Activated naive CD8-positive, alpha-beta T cell treated with anti-CD3 and anti-CD28 coated beads, Interleukin-2, amount 50 U/mL, for 24 hours (primary cell): ENCODE results near the gene PYGL.

Source experiments
- ATAC-seq: fragments of 150-1000 bp; cut with Tn5 transposase; one replicate; pipeline ENCODE4 v1.10.0; 2021
- DNase-seq: peaks from one replicate; pipeline ENCODE4 v3.0.0; 2021
- H3K27ac Mint-ChIP-seq: one replicate; pipeline ENCODE4 v1.8.0; 2021; ENCODE audit warnings: mild to moderate bottlenecking, mixed read lengths
- H3K27me3 Mint-ChIP-seq: one replicate; pipeline ENCODE4 v1.8.0; 2021; ENCODE audit warnings: mixed read lengths
- H3K36me3 Mint-ChIP-seq: one replicate; pipeline ENCODE4 v1.8.0; 2021; ENCODE audit warnings: low read depth, mixed read lengths
- H3K4me1 Mint-ChIP-seq: one replicate; pipeline ENCODE4 v1.8.0; 2021; ENCODE audit warnings: mixed read lengths
- H3K4me3 Mint-ChIP-seq: one replicate; pipeline ENCODE4 v1.8.0; 2021; ENCODE audit warnings: mild to moderate bottlenecking, moderate library complexity, mixed read lengths
- H3K9me3 Mint-ChIP-seq: one replicate; pipeline ENCODE4 v1.8.0; 2021; ENCODE audit warnings: mixed read lengths

PYGL gene

DNA sequence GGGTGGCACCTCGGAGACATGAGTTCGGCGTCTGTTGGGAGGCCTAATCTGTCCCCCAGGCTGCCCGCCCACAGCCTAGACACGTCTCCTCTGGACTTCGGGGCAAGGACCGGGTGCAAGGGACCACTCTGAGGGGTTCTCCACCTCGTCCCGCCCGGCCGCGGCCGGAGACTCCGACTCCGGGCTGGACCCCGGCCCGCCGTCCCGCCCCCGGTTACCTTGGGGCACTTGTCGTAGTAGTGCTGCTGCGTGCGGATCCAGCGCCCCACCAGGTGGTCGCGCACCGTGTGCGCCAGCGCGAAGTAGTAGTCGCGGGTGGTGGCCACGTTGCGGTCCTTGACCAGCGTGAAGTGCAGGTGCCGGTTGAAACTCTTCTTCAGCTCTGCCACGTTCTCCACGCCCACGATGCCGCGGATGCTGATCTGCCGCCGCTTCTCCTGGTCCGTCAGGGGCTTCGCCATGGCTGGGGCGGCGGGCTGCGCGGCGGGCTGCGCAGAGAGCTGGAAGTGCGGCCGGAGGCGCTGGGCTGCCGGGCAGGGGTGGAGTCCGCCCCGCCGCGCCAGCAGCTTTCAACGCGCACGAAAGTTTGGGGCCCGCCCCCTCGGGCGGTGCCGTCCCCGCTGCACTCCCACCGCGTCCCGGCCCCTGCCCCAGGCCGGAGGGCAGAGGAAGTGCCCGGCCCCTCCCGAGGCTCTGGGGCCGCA, at the start of gene PYGL:
Gene PYGL (minus strand): TSS at position 541 of the 704 bp plus-strand sequence. CDS start 80 bp downstream, at position 461.
- peaks cover 10% of the 10 kb centered on the region for H3K4me1 Mint-ChIP-seq
- peaks cover 35% of the 10 kb centered on the region for H3K27me3 Mint-ChIP-seq
- H3K9me3 Mint-ChIP-seq = no peaks in the 10 kb centered on the region
- DNase-seq = peak; percentile 40
- peak within 1 kb of the TSS; percentile 65 for H3K27ac Mint-ChIP-seq
- no peaks in the 10 kb centered on the region for H3K36me3 Mint-ChIP-seq
- H3K4me3 Mint-ChIP-seq = peak within 1 kb of the TSS; percentile 80
- ATAC-seq = peak; percentile 52

DNA sequence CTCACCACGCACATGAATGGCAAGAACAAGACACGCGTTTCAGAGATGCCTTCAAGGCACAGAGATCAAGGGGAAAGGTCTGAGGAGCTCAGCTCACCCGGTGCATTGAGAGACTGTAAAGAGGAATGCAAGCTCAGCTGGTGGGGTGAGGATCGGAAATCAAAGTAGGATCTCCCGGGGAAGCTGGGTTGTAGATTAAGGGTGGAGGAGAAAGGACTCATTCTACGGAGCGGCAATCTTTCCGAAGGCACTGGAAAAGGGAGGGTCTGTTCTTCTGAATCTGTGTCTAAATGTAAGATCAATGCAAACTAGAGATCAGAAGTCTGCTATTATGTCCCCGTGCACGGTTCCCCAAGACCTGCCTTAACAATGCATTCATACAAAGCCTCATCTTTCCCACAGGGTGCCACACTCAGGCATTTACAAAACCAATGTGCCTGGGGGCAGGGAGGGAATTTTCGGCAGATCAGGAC, 41.6 kb upstream of the PYGL start:
- no peak overlapping the region for H3K27ac Mint-ChIP-seq
- no peak for ATAC-seq
- no peak overlapping the region for H3K4me3 Mint-ChIP-seq
- H3K27me3 Mint-ChIP-seq = no peaks in the 10 kb centered on the region
- H3K9me3 Mint-ChIP-seq = no peaks in the 10 kb centered on the region
- H3K36me3 Mint-ChIP-seq = no peaks in the 10 kb centered on the region
- DNase-seq = no peak
- no peaks in the 10 kb centered on the region for H3K4me1 Mint-ChIP-seq

DNA sequence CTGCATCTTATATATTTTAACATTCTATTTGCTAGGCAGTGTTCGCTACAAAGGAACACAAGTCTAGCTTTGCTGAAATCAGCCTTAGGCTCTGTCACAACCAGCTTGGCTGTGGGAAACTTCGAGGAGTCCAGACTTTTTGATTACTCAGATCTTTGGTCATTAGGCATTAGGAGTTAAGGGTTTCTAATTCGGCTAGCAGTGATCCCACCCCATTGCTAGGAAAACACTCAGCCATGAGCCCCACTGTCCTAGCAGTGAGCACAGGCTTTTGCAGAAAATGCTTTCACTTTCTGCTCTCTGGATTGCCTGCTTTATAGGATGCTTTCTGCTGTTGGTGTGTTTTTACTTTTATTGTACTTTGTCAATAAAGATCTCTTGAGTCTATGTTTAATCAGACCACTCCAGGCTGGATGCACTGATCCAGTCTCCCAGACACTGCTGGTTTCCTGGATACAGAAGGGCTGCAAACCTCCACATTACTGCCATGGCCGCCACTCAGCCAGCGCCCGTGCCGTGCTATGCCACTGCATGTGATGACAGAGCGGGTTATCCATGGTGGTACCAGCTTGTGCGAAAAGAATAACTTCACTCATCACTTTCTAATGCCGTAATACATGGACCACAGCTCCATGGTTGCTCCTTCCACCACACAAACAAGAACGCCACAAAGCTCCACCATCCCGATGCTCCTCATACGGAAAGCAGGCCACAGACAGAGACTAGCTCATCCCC, 41.0 kb upstream of the PYGL start:
- no peak overlapping the region for H3K27ac Mint-ChIP-seq
- H3K36me3 Mint-ChIP-seq = no peaks in the 10 kb centered on the region
- DNase-seq = no peak
- no peaks in the 10 kb centered on the region for H3K4me1 Mint-ChIP-seq
- no peak overlapping the region for H3K4me3 Mint-ChIP-seq
- ATAC-seq = no peak
- no peaks in the 10 kb centered on the region for H3K9me3 Mint-ChIP-seq
- H3K27me3 Mint-ChIP-seq = no peaks in the 10 kb centered on the region

DNA sequence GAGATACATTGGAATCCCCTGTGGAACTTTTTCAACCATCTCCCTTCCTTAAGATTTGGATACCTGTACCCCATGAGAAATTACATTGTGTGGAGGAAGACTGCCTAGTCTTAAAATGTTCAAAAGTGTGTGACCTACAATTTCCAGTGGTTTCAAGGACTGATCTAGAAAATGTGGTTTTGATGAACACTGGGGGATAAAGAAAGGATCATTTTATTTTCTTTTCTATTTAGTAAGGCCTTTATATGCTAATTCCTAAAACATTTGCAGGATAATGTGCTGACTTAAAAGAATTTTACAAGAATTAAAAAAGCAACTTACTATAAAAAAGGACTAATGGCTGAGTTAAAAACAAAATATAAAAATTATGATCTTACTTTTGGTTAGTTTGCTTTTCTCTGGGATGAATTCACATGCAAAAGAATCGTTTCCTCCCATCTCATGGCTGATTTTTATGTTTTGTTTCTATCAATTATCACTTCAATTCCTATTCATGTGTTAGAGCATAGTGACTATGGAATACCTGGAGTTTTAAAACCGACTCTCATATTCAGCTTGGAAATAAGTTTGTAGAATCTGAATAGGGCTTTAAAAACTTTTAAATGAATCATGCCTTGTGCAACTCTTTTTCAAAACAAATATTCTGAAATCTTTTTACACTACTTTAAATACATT, 39.9 kb upstream of the PYGL start:
- no peak for DNase-seq
- Mint-ChIP-seq H3K4me1 (no peaks in the 10 kb centered on the region), H3K27ac (no peak overlapping the region), H3K4me3 (no peak overlapping the region), H3K9me3 (no peaks in the 10 kb centered on the region), H3K27me3 (no peaks in the 10 kb centered on the region), H3K36me3 (no peaks in the 10 kb centered on the region)
- ATAC-seq = no peak

DNA sequence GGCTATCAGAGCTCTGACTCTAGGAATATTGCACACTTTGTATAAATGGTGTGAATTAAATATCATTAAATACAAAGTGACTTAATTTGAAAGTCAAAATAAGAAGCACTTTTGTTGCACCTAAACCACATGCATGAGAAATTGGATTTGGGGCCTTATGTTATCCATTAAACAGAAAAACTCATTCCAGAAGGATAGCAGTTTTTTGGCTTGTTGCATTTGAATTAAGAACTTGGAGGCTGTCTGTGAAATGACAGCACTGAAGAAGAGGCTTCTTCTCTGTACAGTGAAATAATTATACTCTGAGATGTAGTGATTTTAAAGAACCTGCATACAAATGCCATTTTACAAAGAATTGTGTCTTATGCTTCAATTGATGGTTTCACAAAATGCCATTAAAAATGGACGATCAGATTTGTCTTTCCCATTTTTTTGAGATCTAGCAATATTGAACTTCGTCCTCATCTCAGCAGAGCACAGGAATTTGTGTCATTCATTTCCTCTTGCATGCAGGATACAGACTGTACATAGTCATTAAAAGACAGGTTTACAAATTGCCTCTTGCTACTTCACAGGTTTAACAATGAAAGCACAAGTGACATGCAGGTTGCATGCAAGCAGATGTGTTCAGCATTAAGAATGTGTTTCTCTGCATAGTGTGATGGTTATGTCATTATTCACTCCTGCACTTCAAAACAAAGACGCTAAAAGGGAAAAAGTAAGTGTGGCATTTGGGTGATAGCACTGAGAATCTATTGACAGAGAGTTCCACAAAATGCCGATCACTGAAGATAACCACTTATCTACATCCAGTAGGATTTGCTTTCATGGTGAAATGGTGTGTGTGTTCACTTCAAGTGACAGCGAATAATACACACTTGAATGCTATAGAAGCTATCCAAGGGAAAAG, 35.9 kb upstream of the PYGL start:
- no peaks in the 10 kb centered on the region for H3K9me3 Mint-ChIP-seq
- H3K4me3 Mint-ChIP-seq = no peak overlapping the region
- H3K27me3 Mint-ChIP-seq = no peaks in the 10 kb centered on the region
- DNase-seq = no peak
- H3K27ac Mint-ChIP-seq = no peak overlapping the region
- ATAC-seq = no peak
- no peaks in the 10 kb centered on the region for H3K4me1 Mint-ChIP-seq
- H3K36me3 Mint-ChIP-seq = no peaks in the 10 kb centered on the region

DNA sequence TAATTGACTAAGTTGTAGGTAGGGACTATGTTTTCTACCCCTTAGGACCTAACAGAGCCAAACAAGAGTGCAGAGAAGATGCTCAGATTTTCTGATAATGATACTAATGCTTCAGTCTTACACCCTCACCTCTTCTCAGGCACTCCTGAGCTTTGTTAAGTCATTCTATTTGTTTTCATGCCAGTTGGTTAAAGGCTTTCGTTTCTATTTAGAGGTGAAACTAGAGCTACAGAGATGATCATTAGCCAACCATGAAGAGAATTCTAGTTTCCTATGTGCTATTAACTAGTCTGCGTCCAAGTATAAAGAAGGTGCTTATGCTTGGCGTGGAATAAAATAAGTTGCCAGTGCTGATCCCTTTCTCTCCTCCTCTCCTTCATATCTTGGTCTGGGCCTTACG, 34.6 kb upstream of the PYGL start:
- Mint-ChIP-seq H3K9me3 (no peaks in the 10 kb centered on the region), H3K36me3 (no peaks in the 10 kb centered on the region), H3K4me1 (no peaks in the 10 kb centered on the region), H3K4me3 (no peak overlapping the region), H3K27ac (no peak overlapping the region), H3K27me3 (no peaks in the 10 kb centered on the region)
- no peak for DNase-seq
- no peak for ATAC-seq

DNA sequence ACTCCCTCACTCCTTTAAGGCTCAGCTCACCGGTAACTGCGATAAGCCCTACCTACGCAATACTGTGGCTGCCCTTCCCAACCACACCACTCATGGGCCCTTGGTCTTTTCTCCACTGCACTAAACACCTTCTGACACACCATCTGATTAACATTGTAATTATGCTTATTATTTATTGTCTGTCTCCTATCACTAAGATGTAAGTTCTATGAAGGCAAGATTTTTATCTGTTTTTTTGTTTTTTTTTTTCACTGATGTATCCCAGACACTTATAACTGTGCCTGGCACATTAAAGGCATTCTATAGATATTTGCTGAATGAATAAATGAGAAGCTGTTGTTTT, 34.2 kb upstream of the PYGL start:
- ATAC-seq (no peak), DNase-seq (no peak)
- H3K36me3 Mint-ChIP-seq = no peaks in the 10 kb centered on the region
- no peak overlapping the region for H3K4me3 Mint-ChIP-seq
- no peaks in the 10 kb centered on the region for H3K27me3 Mint-ChIP-seq
- H3K4me1 Mint-ChIP-seq = no peaks in the 10 kb centered on the region
- H3K27ac Mint-ChIP-seq = no peak overlapping the region
- H3K9me3 Mint-ChIP-seq = no peaks in the 10 kb centered on the region

DNA sequence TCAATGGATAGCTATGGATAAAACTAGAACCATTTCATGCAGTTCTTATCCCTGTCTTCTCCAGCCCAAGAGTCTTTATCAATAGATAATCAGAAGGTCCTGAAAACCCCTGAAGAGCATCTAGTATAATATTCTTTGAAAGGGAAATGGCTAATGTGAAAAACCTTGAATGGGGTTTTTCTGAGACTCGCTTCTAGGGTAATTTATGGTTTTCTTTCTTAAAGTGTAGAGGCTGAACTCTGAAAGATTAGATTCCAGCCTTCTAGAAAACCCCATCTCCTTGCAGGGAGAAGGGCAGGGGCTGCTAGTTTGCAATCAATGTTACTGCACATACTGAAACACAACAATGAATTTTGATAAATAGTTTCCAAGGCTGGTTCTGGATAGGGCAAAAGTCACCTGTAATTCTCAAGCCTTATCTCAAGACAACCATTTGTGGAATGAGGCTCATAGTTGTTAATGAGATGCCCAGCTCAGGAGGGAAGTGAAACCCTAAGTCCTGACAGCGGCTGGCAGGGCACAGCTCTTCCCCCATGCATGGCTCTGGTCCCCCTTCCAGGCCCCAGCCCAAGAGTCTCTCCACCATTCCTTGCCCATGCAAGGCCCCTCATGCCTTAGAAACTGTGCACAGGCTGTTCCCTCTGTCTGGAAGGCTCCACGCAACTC, 33.7 kb upstream of the PYGL start:
- Mint-ChIP-seq H3K4me1 (no peaks in the 10 kb centered on the region), H3K27me3 (no peaks in the 10 kb centered on the region), H3K36me3 (no peaks in the 10 kb centered on the region), H3K9me3 (no peaks in the 10 kb centered on the region), H3K27ac (no peak overlapping the region), H3K4me3 (no peak overlapping the region)
- DNase-seq = no peak
- ATAC-seq = no peak

GRCh38 chr14:50974118-50974517, 29.8 kb upstream of the PYGL start:
- Mint-ChIP-seq H3K9me3 (no peaks in the 10 kb centered on the region), H3K27ac (no peak overlapping the region), H3K4me3 (no peak overlapping the region), H3K36me3 (no peaks in the 10 kb centered on the region), H3K4me1 (no peaks in the 10 kb centered on the region), H3K27me3 (no peaks in the 10 kb centered on the region)
- DNase-seq = no peak
- no peak for ATAC-seq

- no peak overlapping the region for H3K4me3 Mint-ChIP-seq
- no peaks in the 10 kb centered on the region for H3K36me3 Mint-ChIP-seq
These were observed 28.5 kb upstream of the PYGL start for GRCh38 chr14:50972734-50973133.

DNA sequence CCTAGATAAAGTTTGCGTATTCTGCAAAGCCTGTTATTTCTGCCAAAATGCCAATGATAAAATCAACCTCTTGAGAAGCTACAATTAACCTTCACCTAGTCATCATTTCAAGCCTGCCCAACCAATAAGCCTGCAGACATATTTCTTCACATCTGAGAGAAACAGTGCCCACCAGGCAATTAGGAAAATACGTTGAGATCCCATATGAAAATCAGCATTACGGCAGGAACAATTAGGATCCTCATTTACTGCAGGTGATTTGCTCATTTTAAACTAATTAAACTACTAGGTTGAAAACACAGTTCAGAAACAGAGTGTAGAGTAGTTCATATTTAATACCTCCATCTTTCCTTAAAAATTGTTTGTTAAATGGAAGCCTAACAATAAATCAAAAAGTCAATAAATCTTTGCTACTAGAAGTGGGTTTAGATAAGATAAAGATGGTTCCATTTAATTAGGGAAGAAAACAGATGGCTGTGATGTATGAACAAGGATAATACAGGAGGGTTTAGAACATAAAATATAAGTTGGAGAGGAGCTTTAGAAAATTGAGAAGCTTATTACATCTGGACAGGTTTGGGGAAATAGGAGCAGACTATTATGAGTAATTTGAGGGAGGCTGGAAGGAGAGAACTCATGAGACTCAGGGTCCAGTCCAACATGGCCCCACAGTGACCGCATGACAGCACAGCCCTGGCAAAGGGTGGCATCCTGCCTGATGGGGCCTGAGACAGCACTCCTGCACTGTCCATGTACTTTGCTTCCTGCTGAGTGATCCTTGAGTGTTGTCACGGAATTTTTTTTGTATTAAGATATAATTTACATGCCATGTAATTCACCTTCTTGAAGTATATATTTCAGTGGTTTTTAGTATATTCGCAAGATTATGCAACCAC, 26.9 kb upstream of the PYGL start:
- ATAC-seq = no peak
- Mint-ChIP-seq H3K36me3 (no peaks in the 10 kb centered on the region), H3K9me3 (no peaks in the 10 kb centered on the region), H3K27me3 (no peaks in the 10 kb centered on the region), H3K27ac (no peak overlapping the region), H3K4me1 (no peaks in the 10 kb centered on the region), H3K4me3 (no peak overlapping the region)
- DNase-seq = no peak

More at GRCh38 chr14:50972734-50973133, 28.5 kb upstream of the PYGL start:
- Mint-ChIP-seq H3K27ac (no peak overlapping the region), H3K9me3 (no peaks in the 10 kb centered on the region), H3K27me3 (no peaks in the 10 kb centered on the region), H3K4me1 (no peaks in the 10 kb centered on the region)
- ATAC-seq (no peak), DNase-seq (no peak)

DNA sequence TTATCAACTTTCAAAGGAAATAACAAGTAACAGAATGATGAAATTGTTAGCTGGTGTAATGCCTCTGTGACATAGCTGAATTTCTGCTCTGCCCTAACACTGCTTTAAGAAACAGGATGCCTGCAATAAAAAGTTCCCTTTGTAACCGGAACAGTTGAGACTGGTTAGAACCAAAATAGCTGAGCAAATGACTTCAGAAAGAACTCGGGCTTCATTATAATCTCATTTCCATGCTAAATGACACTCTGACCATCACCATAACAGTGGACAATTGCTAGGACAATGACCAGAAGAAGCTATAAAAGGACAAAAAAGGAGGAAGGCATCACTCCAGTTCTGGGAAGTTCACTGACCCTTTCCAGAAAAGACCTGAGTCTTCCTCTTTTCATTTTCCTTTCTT, 23.5 kb upstream of the PYGL start:
- Mint-ChIP-seq H3K27me3 (no peaks in the 10 kb centered on the region), H3K4me1 (no peaks in the 10 kb centered on the region), H3K36me3 (no peaks in the 10 kb centered on the region), H3K27ac (no peak overlapping the region), H3K9me3 (no peaks in the 10 kb centered on the region), H3K4me3 (no peak overlapping the region)
- ATAC-seq = no peak
- DNase-seq = no peak

DNA sequence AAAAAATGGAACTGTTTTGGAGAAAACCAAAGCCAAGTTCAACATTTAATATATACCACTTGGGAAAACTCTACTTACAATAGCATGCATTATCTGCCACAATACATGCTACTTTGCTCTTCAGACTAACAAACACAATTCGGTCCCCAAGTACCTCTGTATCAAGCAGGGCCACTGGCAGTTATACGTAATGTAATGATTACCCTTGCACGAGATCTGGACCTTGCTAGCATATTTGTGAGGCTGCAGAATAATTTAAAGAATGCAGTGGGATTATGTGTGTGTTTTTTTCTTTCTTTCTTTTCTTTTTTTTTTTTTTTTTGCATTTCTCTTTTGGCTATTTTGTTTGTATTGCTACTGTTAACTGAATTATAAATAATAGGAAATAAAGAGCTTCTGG, 22.8 kb upstream of the PYGL start:
- Mint-ChIP-seq H3K4me3 (no peak overlapping the region), H3K27ac (no peak overlapping the region), H3K4me1 (no peaks in the 10 kb centered on the region), H3K9me3 (no peaks in the 10 kb centered on the region), H3K27me3 (no peaks in the 10 kb centered on the region), H3K36me3 (no peaks in the 10 kb centered on the region)
- DNase-seq (no peak), ATAC-seq (no peak)
